Measurements from ENCODE around the gene ALG12.

Gene ALG12

DNA sequence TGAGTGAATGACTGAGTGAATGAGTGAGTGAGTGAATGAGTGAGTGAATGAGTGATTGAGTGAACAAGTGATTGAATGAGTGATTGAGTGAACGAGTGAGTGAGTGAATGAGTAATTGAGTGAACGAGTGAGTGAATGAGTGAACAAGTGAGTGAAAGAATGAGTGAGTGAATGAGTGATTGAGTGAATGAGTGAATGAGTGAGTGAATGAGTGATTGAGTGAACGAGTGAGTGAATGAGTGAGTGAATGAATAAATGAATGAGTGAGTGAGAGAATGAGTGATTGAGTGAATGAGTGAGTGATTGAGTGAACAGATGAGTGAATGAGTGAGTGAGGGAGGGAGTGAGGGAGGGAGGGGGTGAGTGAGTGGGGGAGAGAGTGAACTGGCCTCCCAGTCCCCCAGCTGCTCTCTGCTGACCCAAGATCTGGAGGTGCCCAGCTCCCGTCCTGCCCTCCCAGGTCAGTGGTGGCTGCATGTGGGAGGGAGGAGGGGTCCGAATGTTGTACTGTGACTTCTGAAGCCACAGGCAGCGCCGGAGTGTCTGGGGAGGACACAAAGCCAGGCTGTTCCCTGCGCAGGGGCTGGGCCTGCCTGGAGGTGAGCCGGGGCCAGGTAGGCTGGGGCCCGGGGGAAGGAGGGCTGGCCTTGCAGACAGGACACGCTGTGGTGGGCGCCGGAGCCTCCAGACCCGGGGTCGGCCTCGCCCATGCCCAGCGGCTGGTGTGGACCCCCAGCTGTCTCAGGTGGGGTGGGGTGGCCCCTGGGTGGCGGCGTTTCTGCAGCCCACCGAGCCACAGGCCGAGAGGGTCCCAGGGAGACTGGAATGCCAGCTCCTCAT, 24.5 kb upstream of the ALG12 start:
- TF ChIP-seq, protein P1, sequence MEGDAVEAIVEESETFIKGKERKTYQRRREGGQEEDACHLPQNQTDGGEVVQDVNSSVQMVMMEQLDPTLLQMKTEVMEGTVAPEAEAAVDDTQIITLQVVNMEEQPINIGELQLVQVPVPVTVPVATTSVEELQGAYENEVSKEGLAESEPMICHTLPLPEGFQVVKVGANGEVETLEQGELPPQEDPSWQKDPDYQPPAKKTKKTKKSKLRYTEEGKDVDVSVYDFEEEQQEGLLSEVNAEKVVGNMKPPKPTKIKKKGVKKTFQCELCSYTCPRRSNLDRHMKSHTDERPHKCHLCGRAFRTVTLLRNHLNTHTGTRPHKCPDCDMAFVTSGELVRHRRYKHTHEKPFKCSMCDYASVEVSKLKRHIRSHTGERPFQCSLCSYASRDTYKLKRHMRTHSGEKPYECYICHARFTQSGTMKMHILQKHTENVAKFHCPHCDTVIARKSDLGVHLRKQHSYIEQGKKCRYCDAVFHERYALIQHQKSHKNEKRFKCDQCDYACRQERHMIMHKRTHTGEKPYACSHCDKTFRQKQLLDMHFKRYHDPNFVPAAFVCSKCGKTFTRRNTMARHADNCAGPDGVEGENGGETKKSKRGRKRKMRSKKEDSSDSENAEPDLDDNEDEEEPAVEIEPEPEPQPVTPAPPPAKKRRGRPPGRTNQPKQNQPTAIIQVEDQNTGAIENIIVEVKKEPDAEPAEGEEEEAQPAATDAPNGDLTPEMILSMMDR (IDR thresholded peaks at IDR 0.05; ENCODE audit: insufficient read depth, low read depth, low read length, missing control alignments), result no peak
- DNase-seq (ENCODE audit: low read depth), result no peak

DNA sequence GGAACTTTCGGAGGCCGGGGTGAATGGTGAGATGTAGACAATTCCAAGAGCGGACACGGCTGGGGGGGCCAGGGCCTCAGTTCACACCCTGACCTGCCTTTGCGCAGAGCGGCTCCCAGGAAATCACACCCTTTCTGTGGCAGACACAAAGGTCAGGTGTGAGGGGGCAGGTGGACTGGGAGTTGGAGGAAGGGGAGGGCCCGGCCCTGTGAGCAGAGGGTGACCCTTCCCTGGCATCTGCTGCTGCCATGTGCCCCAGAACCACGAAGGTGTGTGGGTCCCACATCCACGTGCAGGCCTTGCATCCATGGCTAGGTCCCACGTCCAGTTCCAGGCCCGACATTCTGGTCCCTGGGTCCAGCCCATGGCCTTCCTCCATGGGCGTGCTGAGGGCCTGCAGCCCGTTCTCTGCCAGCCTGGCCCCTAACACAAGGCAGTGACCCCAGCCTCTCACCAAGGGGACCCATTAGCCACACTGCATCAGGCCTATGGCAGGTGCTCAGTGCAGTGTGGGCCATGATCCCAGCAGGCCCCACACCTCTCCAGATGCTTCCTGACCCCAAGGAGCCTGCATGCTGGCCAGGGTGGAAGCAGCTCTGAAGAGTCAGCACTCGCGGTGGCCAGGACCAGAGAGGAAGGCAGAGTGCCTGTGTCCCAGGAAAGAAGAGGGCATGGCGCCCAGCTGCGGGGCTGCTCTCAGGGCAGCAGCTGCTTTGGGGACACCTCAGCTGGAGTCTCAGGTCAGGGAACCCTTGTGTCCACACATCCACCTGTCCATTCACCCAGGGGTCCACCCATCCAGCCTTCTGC, 23.5 kb upstream of the ALG12 start:
- DNase-seq (ENCODE audit: low read depth), result no peak
- TF ChIP-seq, protein P1 (IDR thresholded peaks at IDR 0.05; ENCODE audit: insufficient read depth, low read depth, low read length, missing control alignments), result no peak
- H3K4me3 ChIP-seq (ENCODE audit: low read length), result no peak overlapping the region

More for the DNA sequence above, 24.5 kb upstream of the ALG12 start:
- no peak overlapping the region for H3K4me3 ChIP-seq (ENCODE audit: low read length)

DNA sequence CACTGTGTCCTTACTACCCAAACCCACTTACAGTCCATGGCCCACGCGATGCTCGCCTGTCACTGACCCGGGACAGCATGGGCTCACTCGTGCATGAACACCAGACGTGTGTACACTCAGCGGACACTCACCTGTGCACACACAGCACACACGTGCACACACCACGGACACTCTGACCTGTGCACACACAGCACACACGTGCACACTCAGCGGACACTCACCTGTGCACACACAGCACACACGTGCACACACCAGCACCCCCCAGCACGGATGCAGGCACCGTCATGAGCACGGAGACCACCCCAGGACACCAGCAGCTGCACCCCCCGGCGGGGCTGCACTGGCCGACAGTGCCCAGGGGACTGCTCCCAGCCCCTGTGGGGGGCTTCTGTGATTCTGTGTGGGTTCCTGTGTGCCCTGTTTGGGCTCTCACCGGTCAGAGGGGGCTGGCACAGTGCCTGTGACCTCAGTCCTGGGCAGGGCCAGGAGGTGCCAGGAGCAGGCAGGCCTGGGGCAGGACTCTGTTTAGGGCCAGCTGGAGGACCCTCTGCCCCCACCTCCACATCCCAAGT, 20.4 kb upstream of the ALG12 start:
- no peak for DNase-seq (ENCODE audit: low read depth)
- TF ChIP-seq, protein P1 (IDR thresholded peaks at IDR 0.05; ENCODE audit: insufficient read depth, low read depth, low read length, missing control alignments), result no peak
- H3K4me3 ChIP-seq (ENCODE audit: low read length), result no peak overlapping the region

DNA sequence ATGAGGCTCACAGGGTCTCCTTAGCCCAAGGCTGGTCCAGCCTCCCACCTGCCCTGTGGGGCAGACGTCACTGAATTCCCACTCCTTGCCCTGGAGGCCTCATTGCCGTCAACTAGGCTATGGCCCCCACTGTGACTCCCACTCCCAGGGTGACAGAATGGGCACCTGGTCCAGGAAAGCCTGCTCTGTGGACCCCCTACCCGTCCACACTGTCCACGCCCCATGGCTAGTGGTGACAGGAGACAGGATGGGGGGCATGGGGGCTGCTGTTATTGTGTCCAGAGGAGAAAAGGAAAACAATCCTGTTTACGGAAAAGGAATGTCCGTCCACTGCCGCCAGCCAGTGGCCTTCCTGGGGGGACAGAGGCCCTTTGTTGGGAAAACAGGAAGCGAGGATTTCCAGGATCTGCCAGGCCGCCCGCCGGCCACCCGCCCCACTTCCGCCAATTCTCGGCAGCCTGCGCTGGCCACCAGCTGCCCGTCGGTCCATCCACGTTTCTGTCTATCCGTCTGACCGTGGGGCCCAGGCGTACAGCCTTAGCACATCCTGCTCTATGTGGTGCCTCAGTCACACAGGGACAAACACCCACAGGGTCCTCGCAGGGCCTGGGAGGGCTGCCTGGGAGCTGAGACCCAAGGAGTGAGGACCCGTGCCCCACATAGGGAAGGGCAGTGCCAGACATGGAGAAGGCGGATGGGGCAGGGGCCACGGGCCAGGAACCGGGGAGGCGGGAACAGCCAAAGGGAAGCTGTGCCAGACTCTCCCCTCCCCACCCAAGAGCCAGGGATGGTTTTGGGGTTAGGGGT, 19.7 kb upstream of the ALG12 start:
- no peak overlapping the region for H3K4me3 ChIP-seq (ENCODE audit: low read length)
- no peak for DNase-seq (ENCODE audit: low read depth)
- TF ChIP-seq, protein P1 (IDR thresholded peaks at IDR 0.05; ENCODE audit: insufficient read depth, low read depth, low read length, missing control alignments), result no peak

DNA sequence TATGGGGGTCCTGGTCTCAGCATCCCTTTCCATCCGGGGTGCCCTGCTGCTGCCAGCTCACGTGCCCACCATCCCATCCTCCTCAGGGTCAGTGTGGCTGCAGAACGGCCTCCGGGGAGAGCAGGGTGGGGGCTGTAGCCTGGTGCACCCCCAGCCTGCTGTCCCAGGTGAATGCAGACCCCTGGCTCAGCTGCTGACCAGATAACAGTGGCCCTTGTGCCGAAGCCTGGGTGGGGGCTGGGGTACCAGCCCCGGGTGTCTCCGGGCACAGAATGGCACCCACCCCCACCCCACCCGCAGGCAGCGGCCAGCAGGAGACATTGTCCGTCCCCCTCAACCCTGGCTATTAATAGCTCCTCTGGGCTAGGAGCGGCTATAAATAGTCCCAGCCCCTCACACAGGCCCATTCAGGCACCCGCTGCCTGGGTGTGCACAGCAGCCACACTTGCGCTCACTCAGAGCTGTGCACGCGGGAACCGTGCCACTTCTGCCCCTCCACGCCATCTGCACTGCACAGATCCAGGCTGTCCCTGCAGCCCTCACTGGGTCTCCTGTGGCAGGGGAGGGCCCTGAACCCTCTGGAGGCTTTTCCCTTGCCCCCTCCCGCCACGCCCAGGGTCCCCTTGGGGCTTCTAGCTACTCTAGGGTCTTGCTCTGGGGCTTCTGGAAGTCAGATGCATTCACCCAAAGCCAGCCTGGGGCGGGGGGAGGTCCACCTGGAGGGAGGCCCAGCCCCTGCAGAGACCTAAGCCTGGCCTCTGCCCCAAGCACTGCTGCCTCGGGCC, 18.9 kb upstream of the ALG12 start:
- no peak for DNase-seq (ENCODE audit: low read depth)
- TF ChIP-seq, protein P1 (IDR thresholded peaks at IDR 0.05; ENCODE audit: insufficient read depth, low read depth, low read length, missing control alignments), result no peak
- H3K4me3 ChIP-seq (ENCODE audit: low read length), result no peak overlapping the region
